Activated CD4-positive, alpha-beta T cell treated with anti-CD3 and anti-CD28 coated beads, Interleukin-2, Interleukin-4, amounts not matched to agents 100 ng/mL and 50 ng/mL, durations not matched to agents 16 hours and 8 hours (primary cell): Measurements from ENCODE around the gene ZFAND2B.
"Not testable (repeated sequence)": the region's sequence is repeated elsewhere in the genome, so short reads cannot be mapped to it uniquely, and the experiment has no call there.

Experiments used
- DNase-seq: peaks from one replicate; pipeline ENCODE4 v3.0.0-alpha.2; 2020; ENCODE audit warnings: low spot score

Gene ZFAND2B

GRCh38 chr2:219175928-219176817, 30.4 kb upstream of the ZFAND2B start:
- peak; percentile 20 for DNase-seq

DNA sequence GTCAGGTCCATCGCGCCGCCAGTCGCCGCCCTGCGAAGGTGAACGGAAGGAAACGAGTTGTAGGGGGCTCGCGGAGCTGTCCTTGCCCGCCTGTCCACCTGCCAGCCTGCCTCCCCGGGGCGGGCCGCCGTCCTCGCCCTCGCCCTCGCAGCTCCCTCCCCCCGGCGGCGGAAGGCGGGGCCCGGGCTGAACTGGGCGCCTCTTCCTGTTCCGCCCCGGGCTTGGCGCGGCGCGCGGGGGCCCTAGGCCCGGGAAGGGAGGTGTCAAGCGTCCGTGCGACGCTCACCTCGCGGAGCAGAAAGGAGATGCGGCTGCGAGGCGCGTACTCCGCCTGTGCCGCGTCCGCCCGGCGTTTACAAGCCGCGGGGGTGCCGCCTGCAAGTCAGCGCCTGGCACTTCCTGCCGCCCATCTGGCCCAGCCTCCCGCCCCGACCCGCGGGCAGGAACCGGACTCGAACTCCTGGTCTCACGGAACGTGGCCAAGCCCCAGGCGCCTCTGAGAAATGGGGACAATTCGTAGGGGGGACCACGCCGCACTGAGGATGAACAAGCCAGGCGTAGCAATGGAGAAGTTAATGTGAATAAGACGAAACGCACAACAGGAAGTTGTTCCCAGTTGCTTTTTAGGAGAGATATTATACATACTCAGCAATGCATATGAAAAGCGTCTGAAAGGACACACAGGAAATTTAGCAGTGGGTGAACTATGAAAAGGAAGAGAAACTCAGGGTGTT, 29.6 kb upstream of the ZFAND2B start, which contains the start of gene CNPPD1:
Gene CNPPD1 (minus strand): TSS at position 108 of the 734 bp plus-strand sequence. CDS start 97 bp downstream, at position 11.
- DNase-seq = peak; percentile 87

- DNase-seq = peak; percentile 81
Observed at GRCh38 chr2:219177552-219178376, 28.8 kb upstream of the ZFAND2B start, which contains the start of gene RETREG2. Gene RETREG2 (plus strand): TSS chr2:219178275. CDS start chr2:219178353, 78 bp downstream.

GRCh38 chr2:219178377-219179175, 28.0 kb upstream of the ZFAND2B start:
- DNase-seq = peak; percentile 39

DNA sequence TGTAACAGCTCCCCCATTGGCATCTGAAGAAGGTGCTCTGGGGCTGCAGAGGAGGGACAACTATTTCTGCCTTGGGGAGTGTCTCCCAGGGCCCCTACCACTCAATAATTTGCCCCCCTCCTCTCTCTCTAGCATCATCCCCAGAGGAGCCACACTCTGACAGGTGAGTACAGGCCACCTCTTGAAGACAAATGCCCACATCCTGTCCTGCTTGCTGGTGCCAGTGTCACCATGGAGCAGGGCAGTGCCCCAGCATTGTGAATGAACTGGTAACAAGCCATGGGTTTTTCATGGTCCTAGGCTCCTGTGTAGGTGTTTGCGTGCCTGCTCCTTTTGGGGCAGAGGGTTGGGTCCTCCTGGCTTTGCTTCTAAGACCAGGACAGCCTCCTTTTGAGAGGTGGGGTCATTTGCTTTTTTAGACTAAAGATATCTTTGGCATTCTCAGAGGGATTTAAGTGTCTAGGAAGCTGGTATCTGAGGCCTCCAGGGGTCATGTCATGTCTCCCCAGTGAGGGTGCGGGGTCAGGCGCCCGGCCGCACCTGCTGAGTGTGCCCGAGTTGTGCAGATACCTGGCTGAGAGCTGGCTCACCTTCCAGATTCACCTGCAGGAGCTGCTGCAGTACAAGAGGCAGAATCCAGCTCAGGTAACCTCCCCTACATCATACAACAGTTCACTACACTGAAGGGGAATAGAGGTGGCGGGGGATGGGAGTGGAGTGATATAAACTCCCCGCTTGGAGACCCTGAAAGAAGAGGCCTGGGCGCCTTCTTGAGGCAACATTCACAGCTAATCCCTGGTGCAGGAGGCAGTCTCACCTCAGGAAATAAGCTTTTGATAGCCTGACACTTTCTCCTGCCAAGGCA, 26.7 kb upstream of the ZFAND2B start:
- DNase-seq = no peak

DNA sequence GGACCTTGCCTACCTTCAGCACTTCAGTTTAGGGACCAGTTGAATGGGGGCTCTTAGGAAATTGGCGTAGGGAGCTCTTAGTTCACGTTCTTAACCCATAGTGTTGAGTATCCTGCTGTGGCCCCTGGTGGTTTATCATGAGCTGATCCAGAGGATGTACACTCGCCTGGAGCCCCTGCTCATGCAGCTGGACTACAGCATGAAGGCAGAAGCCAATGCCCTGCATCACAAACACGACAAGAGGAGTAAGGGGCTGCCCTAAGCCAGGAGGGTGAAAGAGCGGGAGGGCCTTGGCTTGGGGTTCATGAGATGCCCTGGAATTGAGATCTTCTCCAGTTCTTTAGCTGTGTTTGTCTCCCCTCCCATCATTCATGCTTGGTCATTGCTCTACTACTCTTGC, 25.6 kb upstream of the ZFAND2B start:
- DNase-seq = no peak

GRCh38 chr2:219181531-219181930, 25.1 kb upstream of the ZFAND2B start:
- DNase-seq = no peak

DNA sequence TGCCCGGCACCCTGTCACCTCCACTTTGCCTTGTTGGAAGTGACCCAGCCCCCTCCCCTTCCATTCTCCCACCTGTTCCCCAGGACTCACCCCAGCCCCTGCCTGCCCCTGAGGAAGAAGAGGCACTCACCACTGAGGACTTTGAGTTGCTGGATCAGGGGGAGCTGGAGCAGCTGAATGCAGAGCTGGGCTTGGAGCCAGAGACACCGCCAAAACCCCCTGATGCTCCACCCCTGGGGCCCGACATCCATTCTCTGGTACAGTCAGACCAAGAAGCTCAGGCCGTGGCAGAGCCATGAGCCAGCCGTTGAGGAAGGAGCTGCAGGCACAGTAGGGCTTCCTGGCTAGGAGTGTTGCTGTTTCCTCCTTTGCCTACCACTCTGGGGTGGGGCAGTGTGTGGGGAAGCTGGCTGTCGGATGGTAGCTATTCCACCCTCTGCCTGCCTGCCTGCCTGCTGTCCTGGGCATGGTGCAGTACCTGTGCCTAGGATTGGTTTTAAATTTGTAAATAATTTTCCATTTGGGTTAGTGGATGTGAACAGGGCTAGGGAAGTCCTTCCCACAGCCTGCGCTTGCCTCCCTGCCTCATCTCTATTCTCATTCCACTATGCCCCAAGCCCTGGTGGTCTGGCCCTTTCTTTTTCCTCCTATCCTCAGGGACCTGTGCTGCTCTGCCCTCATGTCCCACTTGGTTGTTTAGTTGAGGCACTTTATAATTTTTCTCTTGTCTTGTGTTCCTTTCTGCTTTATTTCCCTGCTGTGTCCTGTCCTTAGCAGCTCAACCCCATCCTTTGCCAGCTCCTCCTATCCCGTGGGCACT, 24.0 kb upstream of the ZFAND2B start:
- no peak for DNase-seq

DNA sequence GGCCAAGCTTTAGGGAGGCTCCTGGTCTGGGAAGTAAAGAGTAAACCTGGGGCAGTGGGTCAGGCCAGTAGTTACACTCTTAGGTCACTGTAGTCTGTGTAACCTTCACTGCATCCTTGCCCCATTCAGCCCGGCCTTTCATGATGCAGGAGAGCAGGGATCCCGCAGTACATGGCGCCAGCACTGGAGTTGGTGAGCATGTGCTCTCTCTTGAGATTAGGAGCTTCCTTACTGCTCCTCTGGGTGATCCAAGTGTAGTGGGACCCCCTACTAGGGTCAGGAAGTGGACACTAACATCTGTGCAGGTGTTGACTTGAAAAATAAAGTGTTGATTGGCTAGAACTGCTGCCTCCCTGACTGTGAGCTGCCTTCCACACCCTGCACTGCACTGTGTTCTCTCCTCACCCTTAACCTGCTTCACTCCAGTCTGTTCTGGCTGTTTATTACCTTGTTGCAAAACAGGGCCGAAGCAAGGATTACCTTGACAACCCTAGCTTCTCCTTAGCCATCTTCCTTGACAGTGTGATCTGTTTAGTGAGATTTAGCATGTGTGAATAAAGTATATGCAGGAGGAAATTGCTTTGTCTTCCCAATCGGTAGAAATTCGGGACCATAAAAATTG, 23.3 kb upstream of the ZFAND2B start:
- no peak for DNase-seq

DNA sequence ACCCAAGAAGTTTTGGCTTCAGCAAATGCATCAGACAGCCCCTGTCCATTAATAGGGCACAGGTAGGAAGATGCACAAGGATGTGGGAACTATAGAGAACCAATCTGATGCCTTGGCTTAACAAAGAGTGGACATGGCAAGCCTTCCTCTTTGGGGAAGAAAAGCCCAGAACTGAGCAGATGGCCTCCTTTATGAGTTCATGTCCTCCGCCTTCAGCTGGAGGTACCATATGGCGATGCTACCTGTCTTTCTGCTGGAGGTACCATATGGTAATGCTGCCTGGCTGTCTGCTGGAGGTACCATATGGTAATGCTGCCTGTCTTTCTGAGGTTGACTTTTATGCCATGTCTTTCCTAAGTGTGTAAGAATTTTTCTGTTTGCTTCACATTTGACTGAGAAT, 22.5 kb upstream of the ZFAND2B start:
- DNase-seq = no peak

- DNase-seq = no peak
Observed at GRCh38 chr2:219186754-219187456, 19.7 kb upstream of the ZFAND2B start.

GRCh38 chr2:219197388-219197787, 9.2 kb upstream of the ZFAND2B start:
- no peak for DNase-seq

DNA sequence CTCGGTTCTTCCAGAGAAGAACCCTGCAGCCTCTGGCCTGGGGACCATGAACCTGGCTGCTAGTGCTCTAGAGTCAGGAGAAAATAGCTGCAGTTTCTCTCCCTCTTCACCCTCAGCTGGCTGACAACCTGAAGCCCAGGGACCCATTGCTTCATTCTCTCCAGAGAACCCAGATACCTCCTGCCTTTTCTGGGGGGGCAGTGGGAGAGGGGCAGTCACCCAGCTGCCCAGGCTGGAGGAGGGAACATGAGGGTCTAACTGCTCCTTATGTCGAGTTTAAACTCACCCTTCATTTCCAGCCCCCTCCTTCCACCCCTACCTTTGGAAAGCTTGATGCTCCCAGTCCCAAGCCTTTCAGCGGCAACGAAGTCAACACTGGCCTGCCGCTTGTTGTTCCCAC, 7.6 kb upstream of the ZFAND2B start:
- DNase-seq = no peak

DNA sequence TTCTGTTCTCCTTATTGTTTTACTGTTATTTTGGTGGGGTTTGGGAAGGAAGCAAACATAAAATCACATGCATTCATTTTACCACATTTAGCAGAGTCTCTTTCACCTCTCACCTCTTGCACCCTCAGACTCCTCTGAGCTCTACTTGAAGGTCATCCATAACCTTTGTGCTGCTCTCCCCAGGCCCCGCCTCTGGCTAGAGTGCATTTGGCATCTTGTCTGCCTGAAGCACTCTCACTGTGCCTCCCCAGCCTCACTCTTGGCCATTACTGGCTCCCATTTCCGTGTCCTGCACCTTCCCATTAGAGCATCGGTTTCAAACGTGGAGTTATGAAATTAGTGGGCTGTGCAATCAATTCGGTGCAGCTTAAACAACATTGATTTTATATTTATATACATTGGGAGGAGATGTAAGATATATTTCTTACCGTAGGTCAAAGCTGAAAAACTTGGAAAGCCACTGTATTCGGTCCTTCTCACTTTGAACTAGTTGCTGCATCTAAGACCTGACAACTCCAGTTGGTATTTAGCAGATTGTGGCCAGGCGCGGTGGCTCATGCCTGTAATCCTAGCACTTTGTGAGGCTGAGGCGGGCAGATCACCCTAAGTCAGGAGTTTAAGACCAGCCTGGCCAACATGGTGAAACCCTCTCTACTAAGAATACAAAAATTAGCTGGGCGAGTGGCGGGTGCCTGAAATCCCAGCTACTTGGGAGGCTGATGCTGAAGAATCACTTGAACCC, 6.9 kb upstream of the ZFAND2B start:
- no peak for DNase-seq

DNA sequence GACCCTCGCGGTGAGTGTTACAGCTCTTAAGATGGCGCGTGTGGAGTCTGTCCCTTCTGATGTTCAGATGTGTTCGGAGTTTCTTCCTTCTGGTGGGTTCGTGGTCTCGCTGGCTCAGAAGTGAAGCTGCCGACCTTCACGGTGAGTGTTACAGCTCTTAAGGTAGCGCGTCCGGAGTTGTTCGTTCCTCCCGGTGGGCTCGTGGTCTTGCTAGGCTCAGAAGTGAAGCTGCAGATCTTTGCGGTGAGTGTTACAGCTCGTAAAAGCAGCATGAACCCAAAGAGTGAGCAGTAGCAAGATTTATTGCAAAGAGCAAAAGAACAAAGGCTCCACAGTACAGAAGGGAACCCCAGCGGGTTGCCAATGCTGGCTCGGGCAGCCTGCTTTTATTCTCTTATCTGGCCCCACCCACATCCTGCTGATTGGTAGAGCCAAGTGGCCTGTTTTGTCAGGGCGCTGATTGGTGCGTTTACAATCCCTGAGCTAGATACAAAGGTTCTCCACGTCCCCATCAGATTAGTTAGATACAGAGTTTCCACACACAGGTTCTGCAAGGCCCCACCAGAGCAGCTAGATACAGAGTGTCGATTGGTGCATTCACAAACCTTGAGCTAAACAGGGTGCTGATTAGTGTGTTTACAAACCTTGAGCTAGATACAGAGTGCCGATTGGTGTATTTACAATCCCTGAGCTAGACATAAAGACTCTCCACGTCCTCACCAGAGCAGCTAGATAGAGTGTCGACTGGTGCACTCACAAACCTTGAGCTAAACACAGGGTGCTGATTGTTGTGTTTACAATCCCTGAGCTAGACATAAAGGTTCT, 5.9 kb upstream of the ZFAND2B start:
- not testable (repeated sequence) for DNase-seq

GRCh38 chr2:219201331-219201730, 5.3 kb upstream of the ZFAND2B start:
- not testable (repeated sequence) for DNase-seq
